Measurements from ENCODE around the gene RAB11A.

RAB11A gene

DNA sequence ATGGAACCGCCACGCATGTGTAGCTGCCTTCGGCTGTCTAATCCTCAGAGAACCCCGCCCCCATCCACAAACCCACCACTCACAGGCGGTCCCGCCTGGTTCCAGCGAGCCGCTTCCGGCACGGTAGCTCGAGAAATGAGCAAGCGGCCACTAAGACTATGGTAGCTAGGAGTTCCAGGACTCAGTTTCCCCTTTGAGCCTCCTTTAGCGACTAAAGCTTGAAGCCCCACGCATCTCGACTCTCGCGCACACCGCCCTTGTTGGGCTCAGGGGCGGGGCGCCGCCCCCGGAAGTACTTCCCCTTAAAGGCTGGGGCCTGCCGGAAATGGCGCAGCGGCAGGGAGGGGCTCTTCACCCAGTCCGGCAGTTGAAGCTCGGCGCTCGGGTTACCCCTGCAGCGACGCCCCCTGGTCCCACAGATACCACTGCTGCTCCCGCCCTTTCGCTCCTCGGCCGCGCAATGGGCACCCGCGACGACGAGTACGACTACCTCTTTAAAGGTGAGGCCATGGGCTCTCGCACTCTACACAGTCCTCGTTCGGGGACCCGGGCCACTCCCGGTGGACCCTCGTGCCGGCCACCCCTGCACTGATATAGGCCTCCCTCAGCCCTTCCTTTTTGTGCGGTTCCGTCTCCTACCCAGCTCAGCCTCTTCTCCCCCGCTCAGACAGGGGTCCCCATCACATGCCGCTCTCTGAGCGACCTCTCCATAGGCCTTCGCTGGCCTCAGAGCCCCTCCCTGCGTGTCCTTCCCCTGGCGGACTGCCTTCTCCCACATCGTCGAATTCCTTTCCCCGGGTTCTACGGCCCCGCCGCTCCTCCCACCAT is at the start of gene RAB11A:
Gene RAB11A (plus strand): TSS at position 366 of the 828 bp plus-strand sequence. CDS start 95 bp downstream, at position 461.
- DNase-seq: peak; percentile 76

DNA sequence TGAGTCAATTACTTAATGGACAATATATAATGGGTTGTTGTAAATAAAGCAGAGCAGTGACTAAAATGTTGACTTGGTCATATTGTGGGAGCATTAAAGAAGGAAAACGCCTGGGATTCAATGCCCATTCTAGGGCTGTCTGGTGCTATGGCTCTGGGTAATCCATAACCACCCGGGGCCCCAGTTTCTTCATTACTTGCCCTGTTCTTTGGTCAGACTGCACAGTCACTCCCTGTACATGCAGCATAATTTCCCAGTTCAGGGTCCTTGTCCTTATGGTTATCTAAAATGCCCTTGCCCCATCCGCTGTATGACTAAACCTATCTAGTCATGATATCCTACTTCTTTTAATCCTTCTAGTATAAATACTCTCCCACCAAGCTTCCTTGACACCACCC is 49.7 kb upstream of the RAB11A start:
- no peak for DNase-seq

DNA sequence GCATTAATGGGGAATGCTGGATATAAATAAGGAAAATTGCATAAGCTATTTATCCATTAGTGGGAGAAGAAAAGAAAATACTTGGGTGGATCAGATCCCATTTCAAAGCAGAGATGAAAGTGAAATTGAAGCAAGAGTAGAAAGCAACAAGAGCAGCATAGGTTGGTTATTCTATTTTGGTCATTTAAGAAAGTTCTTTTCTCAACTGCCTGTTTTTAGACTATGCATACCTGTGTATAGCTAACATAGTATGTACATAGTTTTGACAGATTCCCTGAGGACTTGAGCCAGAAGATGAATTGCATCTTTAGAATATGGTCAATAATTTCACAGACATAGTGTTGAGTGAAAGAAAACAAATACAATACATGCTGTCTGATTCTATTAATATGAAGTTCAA is 48.2 kb upstream of the RAB11A start:
- no peak for DNase-seq

DNA sequence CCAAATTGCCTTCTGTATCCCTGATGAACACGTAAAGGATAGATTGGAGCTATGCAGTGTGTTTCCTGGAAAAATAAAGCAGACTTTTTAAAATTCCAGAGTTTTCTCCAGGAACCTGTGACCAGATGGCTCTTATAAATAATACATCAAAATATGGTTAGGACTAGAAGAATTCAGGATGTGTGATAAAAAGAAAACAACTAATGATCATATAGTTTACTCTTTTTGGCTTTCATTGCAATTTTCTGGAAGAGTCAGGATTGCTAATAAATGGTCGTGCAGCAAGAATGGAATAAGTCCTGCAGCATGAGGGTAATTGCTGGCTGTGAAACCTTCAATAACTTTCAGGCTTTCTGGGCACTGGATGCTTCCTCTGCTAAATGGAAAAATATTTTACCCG is 47.0 kb upstream of the RAB11A start:
- no peak for DNase-seq

DNA sequence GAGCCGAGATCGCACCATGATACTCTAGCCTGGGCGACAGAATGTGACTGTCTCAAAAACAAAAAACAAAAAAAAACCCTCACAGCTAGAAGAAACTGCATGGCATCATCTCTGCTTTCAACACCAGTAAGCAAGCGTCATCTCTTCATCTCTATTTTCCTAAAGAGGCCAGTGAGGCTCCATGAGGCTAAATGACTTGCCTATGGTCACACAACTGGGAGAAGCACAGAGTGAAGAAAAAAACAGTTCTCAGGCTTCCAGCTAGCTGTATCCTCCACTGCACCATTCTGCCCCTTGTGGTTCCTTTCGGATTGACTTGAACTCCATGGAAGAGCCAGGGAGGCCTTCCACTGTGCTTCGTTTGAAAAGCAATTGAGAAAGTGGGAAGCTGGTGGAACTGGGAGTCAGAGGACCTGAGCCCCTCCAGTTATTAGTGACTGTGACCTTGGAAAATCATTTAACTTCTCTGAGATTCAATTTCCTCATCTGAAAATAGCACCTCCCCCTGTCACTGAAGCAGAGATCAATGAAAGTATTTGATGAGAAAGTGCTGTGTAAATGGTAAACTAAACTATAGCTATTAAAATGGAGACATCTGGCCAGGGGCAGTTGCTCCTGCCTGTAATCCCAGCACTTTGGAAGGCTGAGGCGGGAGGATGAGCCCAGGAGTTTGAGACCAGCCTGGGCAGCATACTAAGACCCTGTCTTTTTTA is 45.1 kb upstream of the RAB11A start:
- DNase-seq: no peak

DNA sequence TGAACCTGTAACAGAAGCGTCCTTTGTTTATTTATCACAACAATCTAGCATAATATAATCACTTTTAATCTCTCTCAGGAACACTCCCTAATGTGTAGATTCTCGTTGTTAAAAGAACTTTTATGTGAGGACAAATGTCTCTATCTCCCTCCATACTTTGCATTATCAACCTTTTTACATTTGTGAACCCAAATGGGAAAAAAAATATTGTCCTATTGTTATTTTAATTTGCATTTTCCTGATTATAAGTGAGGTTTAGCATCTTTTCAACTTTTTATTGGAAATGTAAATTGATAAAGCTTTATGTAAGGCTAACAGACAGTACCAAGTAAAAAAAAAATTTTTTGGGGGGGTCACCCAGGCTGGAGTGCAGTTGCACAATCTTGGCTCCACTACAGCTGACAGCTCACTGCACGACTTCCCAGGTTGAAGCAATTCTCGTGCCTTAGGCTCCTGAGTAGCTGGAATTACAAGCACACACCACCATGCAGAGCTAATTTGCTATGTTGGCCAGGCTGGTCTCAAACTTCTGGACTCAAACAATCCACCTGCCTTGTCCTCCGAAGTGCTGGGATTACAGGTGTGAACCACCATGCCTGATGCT is 44.2 kb upstream of the RAB11A start:
- no peak for DNase-seq

DNA sequence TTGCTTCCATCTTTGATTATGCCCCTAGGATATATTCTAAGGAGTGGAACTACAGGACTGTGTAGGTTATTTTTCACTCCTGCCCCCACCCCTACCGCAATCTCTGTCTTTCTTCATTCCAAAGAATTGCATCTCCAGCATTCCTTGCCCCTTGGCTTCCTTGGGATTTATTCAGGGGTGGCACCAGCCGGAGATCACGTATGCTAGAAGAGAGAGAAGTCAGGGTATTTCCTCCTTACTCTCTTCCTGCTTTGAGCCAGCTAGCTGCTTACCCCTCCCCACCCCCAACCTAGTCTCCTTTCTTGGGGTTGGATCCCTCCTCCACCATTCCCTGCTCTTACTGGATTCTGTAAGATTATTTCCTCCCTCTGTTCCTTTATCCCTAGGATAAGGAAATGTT is 42.2 kb upstream of the RAB11A start:
- DNase-seq: no peak

DNA sequence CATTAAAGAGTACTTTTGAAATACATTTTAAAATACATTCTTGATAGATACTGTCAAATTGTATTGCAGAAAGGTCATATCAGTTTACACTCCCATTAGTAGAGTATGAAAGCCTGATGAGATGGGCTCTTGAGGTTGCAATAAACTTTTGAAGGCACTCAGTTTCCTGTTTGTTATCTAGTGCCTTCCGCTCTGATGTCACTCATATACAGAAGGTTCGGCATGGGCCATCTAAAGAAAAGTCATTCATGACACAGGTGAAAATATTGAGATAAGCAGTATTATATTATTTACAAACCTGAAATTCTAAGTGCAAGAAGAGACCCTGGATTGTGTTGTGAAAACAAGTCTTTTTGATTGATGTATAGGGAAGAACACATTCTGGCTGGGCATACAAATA is 40.7 kb upstream of the RAB11A start:
- no peak for DNase-seq

DNA sequence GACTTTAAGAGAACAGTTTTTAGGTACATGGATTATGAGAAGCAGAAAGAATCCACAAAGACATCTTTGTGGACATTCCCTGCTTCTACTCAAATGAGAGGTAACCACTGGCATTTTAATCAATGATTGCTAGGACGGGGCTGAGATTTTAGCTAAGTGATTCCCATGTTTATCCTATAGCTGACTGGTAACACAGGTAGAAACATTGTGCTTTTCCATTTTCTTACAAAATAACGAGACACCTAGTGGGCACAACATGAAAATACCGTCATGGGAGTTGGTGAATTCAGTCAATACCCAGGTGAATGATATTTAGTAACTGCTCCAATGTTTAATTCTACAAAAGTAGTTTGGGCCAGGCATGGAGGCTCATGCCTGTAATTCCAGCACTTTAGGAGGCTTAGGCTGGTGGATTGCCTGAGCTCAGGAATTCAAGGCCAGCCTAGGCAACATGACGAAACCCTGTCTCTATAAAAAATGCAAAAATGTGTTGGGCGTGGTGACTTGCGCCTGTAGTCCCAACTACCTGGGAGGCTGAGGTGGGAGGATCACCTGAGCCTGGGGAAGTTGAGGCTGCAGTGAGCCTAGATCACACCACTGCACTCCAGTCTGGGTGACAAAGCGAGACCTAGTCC is 40.0 kb upstream of the RAB11A start:
- no peak for DNase-seq

DNA sequence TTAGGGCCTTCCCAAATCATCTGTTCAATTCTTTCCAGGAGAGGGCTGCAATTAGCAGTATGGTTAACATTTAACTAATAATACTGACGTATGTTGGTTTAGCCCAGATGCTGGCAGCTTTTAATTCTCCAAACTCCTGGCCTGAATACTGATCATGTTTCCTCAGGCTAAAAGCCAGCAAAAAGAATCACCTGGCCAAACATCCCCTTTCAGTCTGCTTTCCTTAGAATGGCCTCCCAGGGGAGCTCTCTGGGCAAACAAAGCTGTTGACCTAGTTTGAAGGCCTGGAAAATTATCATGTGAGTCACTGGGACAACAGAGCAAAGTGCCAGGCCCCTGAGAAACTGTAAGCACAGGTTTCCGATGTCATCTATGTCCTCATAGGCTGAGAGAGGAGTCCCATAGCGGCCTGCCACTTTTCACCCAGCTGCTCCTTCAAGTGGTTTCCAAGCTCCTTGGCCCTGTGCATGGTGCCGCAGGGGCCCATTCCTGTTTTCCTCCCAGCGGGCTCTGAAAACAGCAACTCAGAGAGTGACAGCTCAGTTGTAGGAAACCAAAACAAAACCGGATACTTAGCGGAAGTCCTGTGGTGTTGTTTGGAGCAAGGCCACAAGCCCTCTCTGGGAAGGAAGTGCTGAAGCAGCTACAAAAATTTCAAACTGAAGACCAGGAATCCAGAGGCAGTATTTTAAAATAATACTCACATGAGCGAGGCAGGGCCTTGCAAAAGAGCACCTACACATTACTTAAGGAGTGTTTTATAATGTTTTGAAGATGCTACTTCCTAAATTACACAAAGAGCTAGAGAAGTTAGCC is 36.5 kb upstream of the RAB11A start:
- peak; percentile 99 for DNase-seq

DNA sequence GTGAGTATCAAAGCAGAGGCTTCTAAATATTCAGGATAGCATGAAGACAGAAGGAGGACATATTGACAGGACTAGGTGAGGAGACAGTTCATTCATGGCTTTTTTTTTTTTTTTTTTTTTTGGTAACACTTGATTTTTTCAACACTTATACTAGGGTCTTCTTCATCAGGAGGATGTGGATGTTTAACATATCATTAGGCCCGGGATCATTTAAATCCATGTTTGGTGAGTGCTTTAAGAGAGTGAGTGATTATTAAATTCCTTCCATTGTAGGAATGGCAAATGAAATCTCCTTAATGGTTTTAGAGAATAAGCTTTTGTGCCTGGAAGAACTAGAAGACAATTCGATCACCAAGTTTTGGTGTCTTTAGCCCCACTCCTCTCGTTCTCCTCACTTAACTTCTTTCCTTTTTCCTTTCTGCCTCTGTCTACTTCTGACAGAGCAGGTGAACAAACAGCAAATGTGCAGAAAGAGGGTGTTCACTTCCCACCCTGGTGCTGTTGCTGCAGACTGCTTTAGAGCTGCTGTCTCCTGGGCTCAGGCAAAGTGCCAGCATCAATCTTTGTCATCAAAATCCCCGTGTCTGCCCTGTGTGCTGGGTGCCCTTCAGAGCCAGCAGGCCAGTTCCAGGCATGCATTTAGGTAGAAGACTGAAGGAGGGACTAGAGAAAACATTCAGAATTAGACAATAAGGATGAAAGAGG is 35.6 kb upstream of the RAB11A start:
- DNase-seq: peak; percentile 60

DNA sequence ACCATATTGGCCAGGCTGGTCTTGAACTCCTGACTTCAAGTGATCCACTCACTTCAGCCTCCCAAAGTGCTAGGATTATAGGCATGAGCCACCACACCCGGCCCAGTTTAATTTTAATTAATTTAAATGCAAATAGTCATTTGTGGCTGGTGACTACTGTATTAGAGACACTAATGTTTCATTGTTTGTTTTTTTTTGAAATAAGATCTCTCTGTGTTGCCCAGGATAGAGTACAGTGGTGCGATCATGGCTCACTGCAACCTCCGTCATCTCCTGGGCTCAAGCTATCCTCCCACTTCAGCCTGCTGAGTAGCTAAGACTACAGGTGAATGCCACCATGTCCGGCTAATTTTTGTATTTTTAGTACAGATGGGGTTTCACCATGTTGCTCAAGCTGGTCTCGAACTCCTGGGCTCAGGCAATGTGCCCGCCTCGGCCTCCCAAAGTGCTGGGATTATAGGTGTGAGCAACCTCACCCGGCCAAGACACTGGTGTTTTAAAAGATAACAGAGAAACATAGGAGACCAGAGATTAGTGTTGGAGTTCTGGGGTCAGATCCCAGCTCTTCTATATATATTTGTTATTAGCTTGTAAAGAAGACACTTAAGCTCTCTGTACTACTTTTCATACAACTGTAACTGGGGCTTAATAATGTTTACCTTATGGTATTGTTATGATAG is 34.5 kb upstream of the RAB11A start:
- no peak for DNase-seq

DNA sequence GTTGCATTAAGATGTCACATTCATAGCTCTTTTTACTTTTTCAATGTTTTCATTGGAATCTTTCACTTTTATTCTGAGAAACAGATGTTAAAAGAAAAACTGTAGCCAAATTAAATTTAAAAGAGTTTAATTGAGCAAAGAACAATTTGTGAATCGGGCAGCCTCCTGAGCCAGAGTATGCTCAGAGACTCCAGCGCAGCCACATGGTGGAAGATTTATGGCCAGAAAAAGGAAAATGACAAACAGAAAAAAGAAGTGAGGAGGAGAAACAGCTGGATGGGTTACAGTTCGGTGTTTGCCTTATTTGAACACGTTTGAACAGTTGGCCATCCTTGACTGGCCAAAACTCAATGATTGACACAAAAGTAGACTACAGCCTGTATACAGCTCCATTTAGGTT is 33.8 kb upstream of the RAB11A start:
- no peak for DNase-seq

DNA sequence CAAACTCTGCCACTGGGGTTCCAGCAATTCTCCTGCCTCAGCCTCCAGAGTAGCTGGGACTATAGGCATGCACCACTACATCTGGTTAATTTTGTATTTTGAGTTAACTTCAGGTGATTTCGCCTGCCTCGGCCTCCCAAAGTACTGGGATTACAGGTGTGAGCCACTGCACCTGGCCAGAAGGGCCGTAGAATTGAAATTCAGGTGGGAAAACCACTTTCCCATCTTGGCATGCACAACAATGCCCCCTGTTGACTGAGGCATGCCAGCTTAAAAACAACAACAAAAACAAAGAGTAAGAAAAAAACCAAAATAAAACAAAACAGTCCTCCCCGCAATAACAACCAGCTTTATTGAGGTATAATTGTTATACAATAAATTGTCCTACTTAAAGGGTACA is 32.6 kb upstream of the RAB11A start:
- no peak for DNase-seq

DNA sequence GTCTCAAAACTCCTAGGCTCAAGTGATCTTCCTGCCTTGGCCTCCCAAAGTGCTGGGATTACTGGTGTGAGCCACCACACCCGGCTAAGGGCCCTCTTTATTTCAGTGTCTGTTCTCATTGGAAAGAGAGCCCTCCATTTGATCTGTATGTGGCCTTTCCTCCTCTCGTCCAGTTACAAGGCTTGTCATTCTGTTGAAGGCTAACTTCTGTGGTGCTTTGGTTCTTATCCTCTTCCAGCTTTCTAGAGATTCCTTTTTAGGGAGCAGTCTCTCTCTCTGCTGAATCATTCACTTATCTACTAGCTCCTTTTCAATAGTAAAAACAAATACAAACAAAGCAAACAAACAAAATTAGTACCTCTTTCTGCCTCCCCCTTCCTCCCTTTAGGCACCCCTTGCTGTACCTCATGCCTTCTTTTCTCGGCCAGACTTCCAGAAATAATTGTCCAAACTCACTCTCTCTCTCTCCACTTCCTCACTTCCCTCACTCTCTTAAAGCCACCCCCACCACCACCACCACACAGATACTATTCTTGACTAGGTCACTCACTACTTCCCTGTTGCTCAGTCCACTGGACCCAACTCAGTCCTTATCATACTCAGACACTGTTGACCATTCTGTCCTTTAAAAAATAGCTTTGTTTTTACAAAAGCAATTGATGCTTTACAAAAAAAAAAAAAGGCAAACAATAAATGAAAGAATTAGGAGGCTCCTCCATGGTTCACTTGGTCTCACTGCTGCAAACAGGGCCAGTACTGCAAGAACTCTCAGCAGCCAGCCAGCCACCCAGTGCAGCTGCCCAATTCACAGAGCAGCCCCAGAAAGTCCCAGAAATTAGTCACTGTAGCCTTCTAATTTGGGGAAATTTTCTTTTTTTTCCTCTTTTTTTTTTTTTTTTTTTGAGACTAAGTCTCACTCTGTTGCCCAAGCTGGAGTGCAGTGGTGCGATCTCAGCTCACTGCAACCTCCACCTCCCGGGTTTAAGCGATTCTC is 31.7 kb upstream of the RAB11A start:
- DNase-seq: no peak

DNA sequence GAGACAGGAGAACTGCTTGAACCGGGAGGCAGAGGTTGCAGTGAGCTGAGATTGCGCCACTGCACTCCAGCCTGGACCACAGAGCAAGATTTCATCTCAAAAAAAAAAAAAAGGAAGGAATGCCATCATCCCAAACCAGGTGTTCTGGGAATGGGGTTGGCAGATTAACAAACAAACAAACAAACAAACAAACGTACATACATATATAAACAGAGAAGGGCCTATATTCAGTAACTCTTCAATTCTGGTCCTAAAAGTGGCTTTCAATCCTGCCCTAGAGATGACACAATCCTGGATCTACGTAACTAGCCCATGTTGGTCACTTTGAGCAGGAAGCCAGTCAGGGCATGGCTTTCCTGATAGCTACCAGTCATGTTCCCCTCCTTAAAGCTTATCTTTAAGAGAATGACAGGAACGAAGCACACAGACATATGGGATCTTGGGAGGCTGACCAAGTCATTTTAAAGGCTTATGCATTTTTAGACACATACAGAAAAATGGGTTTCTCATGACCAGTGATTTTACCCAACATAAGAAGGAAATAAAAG is 29.9 kb upstream of the RAB11A start:
- DNase-seq: no peak

DNA sequence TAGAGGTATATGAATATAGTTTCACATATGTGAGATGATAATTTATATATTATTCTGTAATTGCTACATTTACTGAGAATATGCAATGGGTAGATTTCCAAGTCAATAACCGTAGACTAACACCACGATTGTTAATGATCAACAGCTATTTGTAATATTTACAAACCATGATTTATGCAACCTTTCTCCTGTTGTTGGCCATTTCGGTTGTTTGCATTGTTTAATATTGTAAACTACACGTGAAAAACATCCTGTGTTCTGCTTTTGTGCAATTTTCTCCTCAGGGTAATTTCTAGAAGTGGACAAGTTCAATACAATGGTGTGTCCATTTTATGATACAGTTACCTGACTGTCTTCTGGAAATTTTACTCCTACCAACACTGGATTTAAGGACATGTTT is 29.3 kb upstream of the RAB11A start:
- no peak for DNase-seq

DNA sequence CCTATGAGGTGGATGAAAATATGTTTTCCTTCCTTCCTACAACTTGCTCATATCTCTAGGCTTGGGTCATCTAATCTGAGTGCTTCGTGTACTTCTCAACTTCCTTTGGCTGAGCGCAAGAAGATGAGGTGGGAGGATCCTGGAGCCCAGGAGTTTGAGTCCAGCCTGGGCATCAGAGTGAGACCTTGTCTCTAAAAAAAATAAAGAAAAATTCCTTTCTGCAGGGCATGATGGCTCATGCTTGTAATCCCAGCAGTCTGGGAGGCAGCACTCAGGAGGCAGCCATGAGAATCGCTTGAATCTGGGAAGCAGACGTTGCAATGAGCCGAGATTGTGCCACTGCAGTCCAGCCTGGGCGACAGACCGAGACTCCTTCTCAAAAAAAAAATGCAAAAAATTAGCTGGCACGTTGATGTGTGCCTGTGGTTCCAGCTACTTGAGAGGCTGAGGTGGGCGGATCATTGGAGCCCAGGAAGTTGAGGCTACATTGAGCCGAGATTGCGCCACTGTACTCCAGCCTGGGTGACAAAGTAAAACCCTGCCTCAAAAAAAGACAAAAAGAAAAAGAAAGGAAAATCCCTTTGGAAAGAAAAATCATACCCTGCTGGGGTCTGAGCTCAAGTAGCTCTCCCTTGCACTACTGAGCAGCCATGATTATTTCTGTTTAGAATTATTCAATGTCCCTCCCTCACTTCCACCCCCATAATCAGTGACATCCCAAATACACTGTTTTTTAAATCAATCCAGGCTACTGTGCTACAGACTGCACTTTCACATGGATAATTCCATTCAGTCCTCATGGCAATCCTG is 28.0 kb upstream of the RAB11A start:
- DNase-seq: no peak

Measured in NCI-H1436 treated with DMSO at 0.1 percent for 48 hours (cell line).